Gastrocnemius medialis (tissue), 4 donors: ENCODE data around the gene LCE1B. TPM values are rescaled to one million over a fixed set of nuclear protein-coding genes. Genes with fewer than 3 reads are reported as not detected.

Experiments
- ATAC-seq, 2 donors: fragments of 150-250 bp; one replicate each; pipeline ENCODE4 v1.9.1; 2016
- DNase-seq, 2 donors: peaks; one replicate each; pipeline ENCODE4 v3.0.0-alpha.2; 2019
- H3K27ac ChIP-seq, 4 donors: fragments of 200-600 bp; sonication (generic); 1 replicate in 1 of 4; 2 replicates in 3 of 4; pipeline ENCODE4 v1.5.1; 2016 to 2018; ENCODE audit warnings: mild to moderate bottlenecking in 2 of 4, moderate library complexity in 1 of 4
- H3K27me3 ChIP-seq, 3 donors: fragments of 200-600 bp; sonication (generic) in 2 of 3; 1 replicate in 1 of 3; 2 replicates in 2 of 3; pipeline versions ENCODE4 v1.5.1 to v1.6.0; 2016 to 2019; ENCODE audit warnings: mild to moderate bottlenecking in 1 of 3, moderate library complexity in 1 of 3
- H3K36me3 ChIP-seq, 2 donors: fragments of 200-600 bp; sonication (generic) in 1 of 2; one replicate each; pipeline ENCODE4 v1.5.1; 2017 to 2018
- H3K4me1 ChIP-seq, 2 donors: fragments of 200-600 bp; sonication (generic) in 1 of 2; one replicate each; pipeline ENCODE4 v1.5.1; 2016 to 2017; ENCODE audit warnings: mild to moderate bottlenecking in 2 of 2
- H3K4me3 ChIP-seq, 4 donors: fragments of 200-600 bp; sonication (generic) in 3 of 4; 1 replicate in 1 of 4; 2 replicates in 3 of 4; pipeline ENCODE4 v1.5.1; 2016 to 2019; ENCODE audit warnings: mild to moderate bottlenecking in 2 of 4
- H3K9me3 ChIP-seq, 3 donors: fragments of 200-600 bp; sonication (generic) in 2 of 3; 1 replicate in 1 of 3; 2 replicates in 2 of 3; pipeline ENCODE4 v1.5.1; 2016 to 2019
- CTCF ChIP-seq, 5 experiments: fragments of 450-650 bp in 3 of 5; fragments of 200-600 bp in 2 of 5; sonication (generic) in 2 of 5; IDR thresholded peaks in 4 of 5; conservative IDR thresholded peaks in 1 of 5; 1 replicate in 4 of 5; 2 replicates in 1 of 5; pipeline ENCODE4 v1.5.1; 2016 to 2019; ENCODE audit warnings: antibody characterized with exemption in 5 of 5, mild to moderate bottlenecking in 3 of 5, moderate library complexity in 3 of 5
- POLR2A ChIP-seq, 2 donors: fragments of 450-650 bp; IDR thresholded peaks; one replicate each; pipeline ENCODE4 v1.6.1; 2017; ENCODE audit warnings: antibody characterized with exemption in 2 of 2, mild to moderate bottlenecking in 2 of 2, moderate library complexity in 2 of 2
- in situ Hi-C, 4 donors: fragments of 200-750 bp; cut with MboI; loops; one replicate each; pipeline versions ENCODE4 v1.15.0 to v1.8.0; 2017; ENCODE audit warnings: low sequenced_read_pairs in 4 of 4
- intact Hi-C: fragments of 100-400 bp; cut with DNase I; formaldehyde crosslinking; loops from one replicate; pipeline ENCODE4 v1.15.1; 2023; ENCODE audit warnings: low total_unique reads
- total RNA-seq, 4 donors: library from RNA; depleted of rRNA; stranded (reverse); fragments of >200 nt; gene quantifications; one replicate each; pipeline versions ENCODE4 v1.1.0 to v1.2.3, GENCODE V29; 2016

Gene LCE1B
- total RNA-seq: not detected

- ATAC-seq (no peak), DNase-seq (no peak)
- Histone ChIP-seq H3K27me3 (no peaks in the 10 kb centered on the region), H3K27ac (no peak within 1 kb of the TSS), H3K36me3 (no peaks in the 10 kb centered on the region), H3K9me3 (no peaks in the 10 kb centered on the region), H3K4me1 (no peaks in the 10 kb centered on the region), H3K4me3 (no peak within 1 kb of the TSS)
- TF ChIP-seq POLR2A (IDR thresholded peaks at IDR 0.05): no peak
- TF ChIP-seq CTCF (IDR thresholded peaks at IDR 0.05 in 4 of 5, conservative IDR thresholded peaks at IDR 0.05 in 1 of 5): no peak
- in situ Hi-C loops: no loop called here
- intact Hi-C loops: no loop called here
These were observed at the start of gene LCE1B for GRCh38 chr1:152811671-152812070. LCE1B (plus strand) TSS chr1:152811971; CDS start chr1:152812447, 476 bp downstream.

DNA sequence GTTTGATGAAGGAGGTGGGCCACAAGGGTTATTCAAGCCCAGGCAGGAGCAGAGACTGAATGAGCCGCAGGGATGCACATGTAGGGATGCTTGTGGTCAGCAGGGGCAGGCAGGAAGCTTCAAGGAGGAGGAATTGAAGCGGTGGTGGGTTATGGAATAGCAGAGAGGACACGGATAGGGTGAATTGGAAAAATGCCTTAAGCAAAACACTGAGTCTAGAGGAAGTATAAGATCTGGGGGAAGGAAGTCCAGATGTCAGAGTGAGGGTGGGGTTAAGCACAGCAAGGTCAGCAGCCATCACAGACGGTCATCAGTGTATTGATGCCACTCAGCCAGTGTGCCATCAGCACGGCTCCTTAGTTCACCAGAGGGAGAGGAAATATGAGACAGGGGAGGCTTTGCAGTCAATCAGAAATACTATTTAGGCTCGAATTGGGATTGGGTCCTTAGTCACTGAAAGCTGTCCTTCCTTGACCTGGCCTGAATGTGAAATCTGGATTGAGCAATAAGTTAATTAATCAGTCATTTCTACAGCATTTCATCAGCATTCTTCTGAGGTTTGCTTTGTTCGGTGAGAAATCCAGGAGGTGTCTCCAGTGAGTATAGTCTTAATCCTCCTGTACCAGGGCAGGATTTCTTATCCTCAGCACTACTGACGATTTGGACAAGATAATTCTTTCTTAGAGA is 42.8 kb upstream of the LCE1B start:
- in situ Hi-C loops: no loop called here
- Histone ChIP-seq H3K9me3 (no peaks in the 10 kb centered on the region), H3K27me3 (no peaks in the 10 kb centered on the region), H3K4me3 (no peak overlapping the region), H3K27ac (no peak overlapping the region), H3K4me1 (no peaks in the 10 kb centered on the region), H3K36me3 (no peaks in the 10 kb centered on the region)
- ATAC-seq (no peak), DNase-seq (no peak)
- TF ChIP-seq CTCF (IDR thresholded peaks at IDR 0.05 in 4 of 5, conservative IDR thresholded peaks at IDR 0.05 in 1 of 5): no peak
- no peak for TF ChIP-seq POLR2A (IDR thresholded peaks at IDR 0.05)
- intact Hi-C loops: no loop called here

GRCh38 chr1:152770411-152770810 is 41.4 kb upstream of the LCE1B start:
- H3K27ac ChIP-seq: no peak overlapping the region
- H3K36me3 ChIP-seq: no peaks in the 10 kb centered on the region
- TF ChIP-seq CTCF (IDR thresholded peaks at IDR 0.05 in 4 of 5, conservative IDR thresholded peaks at IDR 0.05 in 1 of 5) (no peak), POLR2A (IDR thresholded peaks at IDR 0.05) (no peak)
- H3K27me3 ChIP-seq: no peaks in the 10 kb centered on the region
- intact Hi-C loops: no loop called here
- ATAC-seq: no peak
- H3K4me3 ChIP-seq: no peak overlapping the region
- in situ Hi-C loops: no loop called here
- no peaks in the 10 kb centered on the region for H3K9me3 ChIP-seq
- no peaks in the 10 kb centered on the region for H3K4me1 ChIP-seq
- no peak for DNase-seq

GRCh38 chr1:152774875-152775274 is 36.9 kb upstream of the LCE1B start, which contains the start of gene LCE1F:
LCE1F (plus strand) TSS chr1:152775140; CDS start chr1:152776372, 1,232 bp downstream.
- Histone ChIP-seq H3K4me3 (no peak within 1 kb of the TSS), H3K27ac (no peak within 1 kb of the TSS), H3K27me3 (no peaks in the 10 kb centered on the region), H3K36me3 (no peaks in the 10 kb centered on the region), H3K9me3 (no peaks in the 10 kb centered on the region), H3K4me1 (no peaks in the 10 kb centered on the region)
- intact Hi-C loops (no loop called here), in situ Hi-C loops (no loop called here)
- DNase-seq: no peak
- TF ChIP-seq CTCF (IDR thresholded peaks at IDR 0.05 in 4 of 5, conservative IDR thresholded peaks at IDR 0.05 in 1 of 5): no peak
- no peak for TF ChIP-seq POLR2A (IDR thresholded peaks at IDR 0.05)
- ATAC-seq: no peak

DNA sequence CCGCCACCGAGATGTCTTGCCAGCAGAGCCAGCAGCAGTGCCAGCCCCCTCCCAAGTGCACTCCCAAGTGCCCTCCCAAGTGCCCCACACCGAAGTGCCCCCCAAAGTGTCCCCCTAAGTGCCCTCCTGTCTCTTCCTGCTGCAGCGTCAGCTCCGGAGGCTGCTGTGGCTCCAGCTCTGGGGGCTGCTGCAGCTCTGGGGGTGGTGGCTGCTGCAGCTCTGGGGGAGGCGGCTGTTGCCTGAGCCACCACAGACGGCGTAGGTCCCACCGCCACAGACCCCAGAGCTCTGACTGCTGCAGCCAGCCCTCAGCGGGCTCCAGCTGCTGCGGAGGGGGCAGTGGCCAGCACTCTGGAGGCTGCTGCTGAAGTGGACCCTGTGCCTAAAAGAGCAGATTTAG is 35.4 kb upstream of the LCE1B start:
- Histone ChIP-seq H3K27ac (no peak overlapping the region), H3K27me3 (no peaks in the 10 kb centered on the region), H3K9me3 (no peaks in the 10 kb centered on the region), H3K36me3 (no peaks in the 10 kb centered on the region), H3K4me3 (no peak overlapping the region), H3K4me1 (no peaks in the 10 kb centered on the region)
- in situ Hi-C loops (no loop called here), intact Hi-C loops (no loop called here)
- no peak for TF ChIP-seq POLR2A (IDR thresholded peaks at IDR 0.05)
- DNase-seq: no peak
- no peak for ATAC-seq
